PC-3 (cell line): ENCODE data around the gene GLRA2.

Experiments used
- CTCF ChIP-seq: fragments of 300-600 bp; sonication (generic); conservative IDR thresholded peaks from 2 replicates; pipeline ENCODE4 v1.5.1; 2017; ENCODE audit warnings: antibody characterized with exemption, low read depth, mild to moderate bottlenecking, low read length
- EZH2 ChIP-seq: fragments of 300-600 bp; sonication (generic); IDR thresholded peaks from one replicate; pipeline ENCODE4 v1.6.1; 2017; ENCODE audit warnings: antibody characterized with exemption, mild to moderate bottlenecking, low read length; ENCODE audit not compliant: unreplicated experiment
- EZH2phosphoT487 ChIP-seq: fragments of 300-600 bp; sonication (generic); IDR thresholded peaks from 2 replicates; pipeline ENCODE4 v1.6.1; 2018; ENCODE audit warnings: mild to moderate bottlenecking, antibody characterized with exemption, low read length, borderline replicate concordance

GRCh38 chrX:14676431-14676830 lies 147.1 kb downstream of the GLRA2 start:
- TF ChIP-seq CTCF (no peak), EZH2 (no peak), EZH2phosphoT487 (no peak)
